GM18520 (cell line): ENCODE data around the gene CXXC5.

Experiments used
- ATAC-seq: cut with Tn5 transposase; IDR thresholded peaks from one replicate; pipeline ENCODE4 v1.9.1; 2021; ENCODE audit not compliant: unreplicated experiment

The CXXC5 gene

DNA sequence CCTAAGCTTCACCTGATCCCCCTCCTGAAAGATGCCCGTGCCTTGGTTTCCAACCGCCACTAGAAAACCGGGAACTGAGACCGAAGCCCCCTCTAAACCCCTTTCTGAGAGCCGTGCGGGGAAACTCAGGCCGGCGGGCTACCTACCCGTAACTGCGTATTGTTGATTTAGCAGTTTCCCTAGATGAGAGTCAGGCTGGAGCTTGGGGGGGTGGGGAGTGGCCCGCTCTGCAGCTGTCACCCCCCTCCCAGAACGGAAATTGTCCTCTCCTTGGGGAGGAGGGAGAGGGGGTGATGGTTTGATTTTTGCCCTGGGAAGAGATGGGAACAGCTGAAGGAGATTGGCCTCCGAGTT is 2.5 kb downstream of the CXXC5 start:
- ATAC-seq, result no peak

DNA sequence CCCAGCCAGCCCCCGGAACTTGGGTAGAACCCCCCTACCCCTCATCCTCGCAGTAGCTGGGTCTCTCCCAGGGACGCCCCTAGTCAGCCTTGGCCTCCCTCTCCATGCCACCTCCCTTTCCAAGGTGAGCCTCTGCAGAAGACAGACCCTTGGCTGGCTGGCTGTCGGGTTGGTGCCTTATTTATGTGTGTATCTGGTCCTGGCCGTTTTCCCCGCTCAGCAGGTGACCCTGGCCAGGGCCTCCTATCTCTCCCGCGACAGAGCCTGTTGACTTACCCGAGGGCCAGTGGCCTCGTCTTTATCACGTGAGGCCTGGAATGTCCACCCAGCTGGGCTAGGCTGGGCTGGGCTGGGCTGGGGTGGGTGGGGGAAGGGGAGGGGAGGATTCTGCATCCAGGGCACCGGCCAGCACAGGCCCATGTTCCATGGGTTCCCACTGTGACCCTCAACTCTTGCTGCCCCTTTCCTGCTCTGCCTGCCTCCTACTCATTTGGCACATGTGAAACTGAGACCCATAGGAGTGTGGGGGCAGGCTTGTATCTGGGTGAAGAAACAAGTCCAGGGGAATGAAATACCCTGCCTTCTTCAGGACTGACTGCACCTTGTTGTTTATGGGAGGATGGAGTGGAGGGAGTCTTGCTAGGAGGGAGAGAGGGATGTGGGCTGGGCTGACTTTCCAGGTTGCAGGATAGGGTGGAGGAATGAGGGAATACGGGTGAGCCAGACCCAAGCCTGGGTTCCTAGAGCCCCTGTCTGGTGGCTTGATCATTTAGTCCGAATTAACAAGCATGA is 3.1 kb downstream of the CXXC5 start:
- no peak for ATAC-seq

DNA sequence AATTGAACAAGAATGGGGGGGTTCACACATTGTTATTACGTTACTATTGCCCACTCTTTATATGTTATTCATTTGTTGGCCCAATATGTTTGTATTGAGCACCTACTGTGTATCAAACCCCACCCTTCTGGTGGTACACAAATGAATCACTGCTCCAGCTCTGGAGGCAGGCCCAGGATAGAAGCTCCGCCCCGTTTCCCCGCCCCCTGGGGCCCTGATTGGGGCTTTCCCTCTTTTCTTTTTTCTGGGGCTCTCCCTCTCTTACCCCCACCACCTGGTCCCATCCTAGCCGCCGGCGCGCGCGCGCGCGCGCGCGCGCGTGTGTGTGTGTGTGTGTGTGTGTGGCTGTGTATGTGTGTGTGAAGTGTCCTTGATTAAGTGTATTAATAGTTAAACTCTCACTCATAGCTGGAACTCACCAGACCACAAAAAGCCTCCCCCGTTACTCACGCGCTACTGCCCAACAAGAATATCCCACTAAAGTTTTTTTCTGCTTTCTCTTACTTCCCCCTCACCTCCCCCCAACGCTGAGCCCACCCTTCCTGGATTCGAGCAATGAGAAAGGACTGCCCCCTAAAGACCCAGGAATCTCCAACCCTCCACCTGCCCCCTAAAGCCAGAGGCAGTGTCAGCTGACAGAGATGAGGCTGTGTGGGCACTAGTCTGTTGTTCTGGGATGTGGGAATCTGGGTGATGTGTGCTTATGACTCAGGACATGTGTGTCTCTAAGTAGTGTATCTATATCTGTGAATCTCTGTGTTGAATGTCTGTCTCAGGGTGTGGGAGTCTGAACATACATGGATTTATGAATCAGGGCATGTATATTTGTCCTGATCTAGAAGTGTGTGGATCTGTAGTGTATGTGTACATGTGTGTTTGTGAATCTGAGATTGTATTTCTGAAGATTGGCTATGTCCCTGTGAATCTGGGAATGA is 4.0 kb downstream of the CXXC5 start:
- ATAC-seq, result peak; percentile 34

GRCh38 chr5:139652788-139653241 is 4.7 kb downstream of the CXXC5 start:
- ATAC-seq, result no peak

DNA sequence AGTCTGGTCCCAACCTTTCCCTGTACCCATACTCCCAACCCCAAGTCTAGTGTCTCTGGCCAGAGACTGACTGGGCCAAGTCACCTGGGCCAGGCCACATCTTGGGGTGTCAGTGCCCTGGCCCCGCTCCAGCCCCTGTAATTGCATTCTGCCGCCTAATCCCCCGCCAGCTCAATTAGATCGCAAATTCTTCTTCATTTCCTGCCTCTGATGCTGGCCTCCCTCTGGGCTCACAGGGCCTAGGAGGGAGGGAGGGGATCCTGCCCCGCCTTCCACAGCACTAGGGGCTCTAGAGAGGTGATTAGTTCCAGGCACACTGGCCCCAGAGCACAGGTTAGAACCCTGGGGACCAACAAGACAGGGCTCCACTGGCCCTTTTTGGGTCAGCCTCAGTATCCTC is 5.5 kb downstream of the CXXC5 start:
- ATAC-seq, result no peak

GRCh38 chr5:139654464-139654863 is 6.3 kb downstream of the CXXC5 start:
- ATAC-seq, result no peak

DNA sequence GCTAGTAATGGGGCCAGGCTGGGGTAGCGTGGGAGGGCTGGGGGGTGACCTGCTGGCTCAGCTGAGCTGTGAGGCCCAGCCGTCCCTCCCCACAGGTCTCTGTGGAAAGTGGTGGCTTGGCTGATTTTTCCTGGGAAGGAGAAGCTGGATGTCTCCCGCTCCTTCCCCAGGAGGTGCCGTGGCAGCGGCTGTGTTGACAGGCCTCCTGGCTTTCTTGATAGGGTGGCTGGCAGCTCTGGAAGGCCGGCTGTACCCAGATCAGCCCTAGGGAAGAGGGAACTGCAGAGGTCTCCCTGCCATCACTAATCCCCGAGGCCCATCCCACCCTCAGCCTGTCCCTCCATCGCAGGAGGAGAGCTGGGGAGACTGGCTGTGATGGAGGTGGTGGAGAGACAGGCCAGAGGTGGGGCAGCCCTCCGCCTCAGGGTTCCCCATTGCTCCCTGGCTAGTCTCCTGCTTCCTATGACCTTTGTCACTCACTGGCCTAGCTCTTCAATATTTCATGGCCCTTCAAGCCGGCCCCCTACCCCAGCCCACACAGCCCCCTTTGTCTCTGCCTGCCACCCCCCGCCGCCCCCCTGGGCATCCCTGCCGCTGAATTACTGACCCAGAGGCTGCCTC is 6.8 kb downstream of the CXXC5 start:
- ATAC-seq, result no peak

DNA sequence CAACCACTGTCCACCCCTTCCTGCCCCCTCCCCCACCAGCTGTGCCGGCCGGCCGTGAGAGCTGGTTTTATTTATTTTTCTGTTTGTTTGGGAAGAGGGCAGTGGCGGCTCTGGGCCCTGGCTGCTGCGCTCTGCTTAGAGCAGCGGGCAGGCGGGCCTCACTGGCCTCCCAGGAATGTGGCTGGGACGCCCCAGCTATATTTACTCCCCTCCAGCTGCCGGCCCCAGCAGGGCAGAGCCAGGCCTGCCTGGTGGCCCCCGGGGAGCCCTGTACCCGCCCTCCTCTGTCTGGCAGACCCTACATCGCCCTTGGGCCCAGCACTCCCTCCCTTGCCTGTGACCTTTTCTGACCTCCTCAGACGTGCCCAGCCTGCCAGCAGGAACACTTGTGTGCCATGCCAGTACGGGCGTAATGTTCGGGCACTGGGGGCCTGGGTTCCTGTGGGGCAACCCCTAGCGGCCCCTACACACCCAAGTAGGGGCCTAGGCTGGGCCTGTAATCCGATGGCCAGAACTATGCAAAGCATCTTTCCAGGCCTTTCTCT is 7.7 kb downstream of the CXXC5 start:
- ATAC-seq, result no peak

- no peak for ATAC-seq
Measured at GRCh38 chr5:139657363-139658321, 9.5 kb downstream of the CXXC5 start.

DNA sequence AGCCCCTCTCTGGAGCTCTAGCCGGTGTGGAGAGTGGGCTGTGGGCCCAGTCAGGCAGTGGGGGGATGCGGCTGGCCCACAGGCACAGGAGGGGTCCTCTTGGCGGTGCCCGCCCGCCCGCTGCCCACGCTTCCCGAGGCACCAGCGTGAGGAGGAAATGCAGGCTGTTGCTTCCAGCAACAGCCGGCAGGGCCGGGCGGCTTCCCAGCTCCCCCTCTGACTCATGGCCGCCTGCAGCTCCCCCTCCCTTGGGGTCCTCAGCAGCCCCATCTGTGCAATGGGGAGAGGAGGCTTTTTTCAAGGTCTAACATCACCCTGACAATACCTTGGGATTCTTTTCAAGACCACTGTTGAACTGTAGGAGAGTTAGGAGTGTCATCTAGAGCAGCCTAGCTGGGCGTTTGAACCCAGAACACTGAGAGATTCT is 10.4 kb downstream of the CXXC5 start:
- ATAC-seq, result no peak

- no peak for ATAC-seq
Measured at GRCh38 chr5:139658928-139659667, 10.9 kb downstream of the CXXC5 start.

DNA sequence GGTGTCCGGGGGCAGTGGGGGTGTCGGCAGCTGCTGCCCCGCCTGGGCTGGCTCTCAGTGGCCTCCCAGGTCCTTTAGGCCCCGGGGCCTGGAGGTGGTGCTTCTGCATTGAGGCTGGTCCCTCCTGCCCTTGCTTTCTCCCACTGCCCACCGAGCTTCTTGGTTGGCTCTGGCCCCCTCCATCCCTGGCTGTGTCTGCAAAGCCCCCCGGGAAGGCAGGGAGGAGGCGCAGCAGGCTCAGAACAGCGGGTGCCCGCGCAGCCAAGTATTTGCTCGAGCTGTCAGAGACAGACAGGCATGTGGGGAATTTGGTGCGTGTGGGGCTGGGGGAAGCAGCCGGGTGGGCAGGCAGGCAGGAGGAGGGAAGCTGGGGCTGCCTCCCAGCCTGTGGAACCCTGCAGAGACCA is 11.5 kb downstream of the CXXC5 start:
- ATAC-seq, result no peak

DNA sequence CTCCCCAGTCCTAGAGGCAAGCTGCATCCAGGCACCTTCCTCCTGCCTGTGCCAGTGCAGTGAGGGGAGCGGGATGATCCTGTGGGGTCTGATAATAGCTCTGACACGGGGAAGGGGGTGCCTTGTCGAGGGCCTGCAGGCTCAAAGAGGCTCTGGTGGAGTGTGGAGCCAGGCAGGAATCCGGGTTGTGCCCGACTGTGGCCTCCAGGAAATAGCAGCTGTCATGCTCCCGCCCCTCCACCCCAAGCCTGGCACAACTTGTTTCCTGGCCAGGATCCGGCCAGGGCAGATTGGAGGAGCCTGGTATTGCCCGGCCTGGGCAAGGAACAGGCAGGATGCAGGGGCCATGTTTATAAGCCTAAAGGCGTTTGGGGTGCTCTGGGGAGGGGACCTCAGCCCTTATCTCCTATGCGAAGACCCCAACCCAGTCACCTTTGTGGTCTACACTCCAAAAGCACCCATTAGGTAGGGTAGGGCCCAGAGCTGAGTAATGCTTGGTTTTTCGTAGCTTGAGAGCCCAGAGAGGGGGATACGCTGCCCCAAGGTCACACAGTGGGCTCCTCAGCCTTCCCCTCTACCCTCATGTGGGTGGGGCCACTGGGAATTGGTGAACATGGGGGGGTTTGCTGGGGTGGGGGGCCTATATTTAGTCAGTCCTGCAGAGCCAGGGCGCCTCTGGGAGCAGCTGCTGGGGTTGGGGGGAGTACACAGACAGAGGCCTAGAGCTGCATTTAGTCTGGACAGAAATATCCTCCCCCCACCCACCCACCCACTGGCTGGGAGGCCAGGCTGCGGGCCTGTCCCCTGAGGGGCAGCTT is 12.2 kb downstream of the CXXC5 start:
- ATAC-seq, result no peak

- no peak for ATAC-seq
Measured at GRCh38 chr5:139660923-139661814, 13.0 kb downstream of the CXXC5 start.

GRCh38 chr5:139662617-139663016 is 14.5 kb downstream of the CXXC5 start:
- ATAC-seq, result no peak

DNA sequence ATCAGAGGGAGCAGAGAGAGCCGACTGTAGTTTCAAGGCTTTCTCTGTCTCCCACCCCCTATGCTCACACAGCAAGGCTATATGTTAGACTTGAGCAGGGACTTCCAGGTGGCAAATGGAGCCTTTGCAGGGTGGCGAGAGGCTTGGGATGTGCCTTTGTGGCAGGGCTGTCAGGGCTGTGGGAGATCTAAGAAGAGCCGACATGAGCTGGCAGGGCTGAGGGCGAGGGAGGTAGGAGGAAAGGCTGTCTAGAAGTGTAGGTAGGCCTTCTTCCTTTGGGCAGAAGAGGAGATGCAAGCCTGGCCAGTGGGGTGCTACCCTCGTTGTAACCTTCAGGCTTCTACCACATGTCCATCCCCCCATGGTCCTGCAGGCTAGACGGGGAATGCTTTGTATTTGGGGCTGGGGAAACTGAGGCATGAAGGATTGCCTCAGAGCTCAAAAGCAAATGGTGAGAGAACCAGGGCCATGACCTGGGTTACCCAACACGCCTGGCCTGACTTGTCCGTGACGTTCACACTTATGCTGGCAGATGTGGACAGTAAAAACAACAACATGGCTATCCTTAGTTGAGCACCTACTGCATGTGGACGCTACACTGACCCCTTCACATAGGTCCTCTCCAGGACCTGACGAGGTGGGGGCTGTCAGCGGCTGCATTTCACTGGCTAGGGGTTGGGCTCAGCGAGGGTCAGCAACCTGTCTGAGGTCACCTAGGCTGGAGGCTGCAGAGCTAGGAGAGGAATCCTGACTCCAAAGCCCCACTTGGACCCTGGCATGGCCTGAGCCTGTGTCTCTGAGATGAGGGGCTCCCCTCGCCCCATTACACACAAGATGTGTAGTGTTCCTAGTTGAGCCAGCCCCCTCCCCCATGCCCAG is 15.3 kb downstream of the CXXC5 start:
- no peak for ATAC-seq
